Peyer's patch (tissue), 4 donors: ENCODE data around the gene SLC6A2.

Experiments
- POLR2A ChIP-seq, 2 donors: fragments of 450-650 bp; IDR thresholded peaks; one replicate each; pipeline ENCODE4 v1.5.1; 2017; ENCODE audit warnings: antibody characterized with exemption in 2 of 2, mild to moderate bottlenecking in 2 of 2, moderate library complexity in 2 of 2
- TF ChIP-seq, protein P1 (sequence below), 6 experiments: fragments of 450-650 bp in 4 of 6; fragments of 200-600 bp in 2 of 6; sonication (generic) in 1 of 6; IDR thresholded peaks; one replicate each; pipeline ENCODE4 v1.5.1; 2017 to 2019; ENCODE audit warnings: antibody characterized with exemption in 6 of 6, mild to moderate bottlenecking in 3 of 6, moderate library complexity in 1 of 6

DNA sequence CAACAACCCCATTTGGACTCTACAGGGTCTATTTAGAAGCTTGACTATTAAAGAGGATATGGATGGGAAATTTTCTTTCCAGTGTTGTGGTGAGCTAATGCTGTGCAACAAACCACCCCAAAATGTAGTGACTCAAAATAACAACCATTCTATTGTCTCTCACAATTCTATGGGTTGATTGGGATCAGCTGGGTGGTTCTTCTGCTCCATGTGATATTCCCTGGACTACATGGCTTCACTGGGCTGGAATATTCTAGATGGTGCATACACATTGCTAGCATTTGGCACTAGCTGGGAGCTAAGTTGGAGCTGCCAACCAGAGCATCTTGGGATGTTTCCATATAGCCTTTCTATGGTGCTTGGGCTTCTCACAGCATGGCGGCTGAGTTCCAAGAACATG lies 30.2 kb downstream of the SLC6A2 start:
- TF ChIP-seq, protein P1, sequence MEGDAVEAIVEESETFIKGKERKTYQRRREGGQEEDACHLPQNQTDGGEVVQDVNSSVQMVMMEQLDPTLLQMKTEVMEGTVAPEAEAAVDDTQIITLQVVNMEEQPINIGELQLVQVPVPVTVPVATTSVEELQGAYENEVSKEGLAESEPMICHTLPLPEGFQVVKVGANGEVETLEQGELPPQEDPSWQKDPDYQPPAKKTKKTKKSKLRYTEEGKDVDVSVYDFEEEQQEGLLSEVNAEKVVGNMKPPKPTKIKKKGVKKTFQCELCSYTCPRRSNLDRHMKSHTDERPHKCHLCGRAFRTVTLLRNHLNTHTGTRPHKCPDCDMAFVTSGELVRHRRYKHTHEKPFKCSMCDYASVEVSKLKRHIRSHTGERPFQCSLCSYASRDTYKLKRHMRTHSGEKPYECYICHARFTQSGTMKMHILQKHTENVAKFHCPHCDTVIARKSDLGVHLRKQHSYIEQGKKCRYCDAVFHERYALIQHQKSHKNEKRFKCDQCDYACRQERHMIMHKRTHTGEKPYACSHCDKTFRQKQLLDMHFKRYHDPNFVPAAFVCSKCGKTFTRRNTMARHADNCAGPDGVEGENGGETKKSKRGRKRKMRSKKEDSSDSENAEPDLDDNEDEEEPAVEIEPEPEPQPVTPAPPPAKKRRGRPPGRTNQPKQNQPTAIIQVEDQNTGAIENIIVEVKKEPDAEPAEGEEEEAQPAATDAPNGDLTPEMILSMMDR (IDR thresholded peaks at IDR 0.05) = no peak
- no peak for TF ChIP-seq POLR2A (IDR thresholded peaks at IDR 0.05)
